Measurements from ENCODE around the gene AFG1L. TPM values are rescaled to one million over a fixed set of nuclear protein-coding genes. Genes with fewer than 3 reads are reported as not detected.

AFG1L gene
- total RNA-seq, 2 experiments from 2014 or later = 5.3 to 6.3 TPM

DNA sequence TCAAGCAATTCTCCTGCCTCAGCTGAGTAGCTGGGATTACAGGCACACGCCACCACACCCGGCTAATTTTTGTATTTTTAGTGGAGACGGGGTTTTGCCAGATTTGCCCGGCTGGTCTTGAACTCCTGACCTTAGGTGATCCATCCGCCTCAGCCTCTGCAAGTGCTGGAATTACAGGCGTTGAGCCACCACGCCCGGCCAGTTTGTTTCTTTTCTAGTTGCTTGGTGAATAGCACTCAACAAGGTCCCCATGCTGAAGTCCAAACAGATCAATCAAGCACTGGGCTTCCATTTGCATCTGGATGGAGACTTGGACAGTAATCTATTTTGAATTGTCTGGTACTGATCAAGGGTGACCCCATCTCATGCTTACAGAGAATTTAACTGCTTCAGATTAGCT, 157.0 kb downstream of the AFG1L start:
- H3K36me3 Mint-ChIP-seq = peaks cover 2% of the 10 kb centered on the region
- H3K27me3 Mint-ChIP-seq = peaks cover 3% of the 10 kb centered on the region
- DNase-seq = no peak
- ChIA-PET CTCF (no interaction called here), POLR2A (no interaction called here)
- no peak overlapping the region for H3K4me3 Mint-ChIP-seq
- no peaks in the 10 kb centered on the region for H3K9me3 Mint-ChIP-seq
- intact Hi-C loops (cut with micrococcal nuclease) = no loop called here
- H3K4me1 Mint-ChIP-seq (ENCODE audit: low read depth) = peaks cover 5% of the 10 kb centered on the region
- H3K27ac Mint-ChIP-seq = no peak overlapping the region

DNA sequence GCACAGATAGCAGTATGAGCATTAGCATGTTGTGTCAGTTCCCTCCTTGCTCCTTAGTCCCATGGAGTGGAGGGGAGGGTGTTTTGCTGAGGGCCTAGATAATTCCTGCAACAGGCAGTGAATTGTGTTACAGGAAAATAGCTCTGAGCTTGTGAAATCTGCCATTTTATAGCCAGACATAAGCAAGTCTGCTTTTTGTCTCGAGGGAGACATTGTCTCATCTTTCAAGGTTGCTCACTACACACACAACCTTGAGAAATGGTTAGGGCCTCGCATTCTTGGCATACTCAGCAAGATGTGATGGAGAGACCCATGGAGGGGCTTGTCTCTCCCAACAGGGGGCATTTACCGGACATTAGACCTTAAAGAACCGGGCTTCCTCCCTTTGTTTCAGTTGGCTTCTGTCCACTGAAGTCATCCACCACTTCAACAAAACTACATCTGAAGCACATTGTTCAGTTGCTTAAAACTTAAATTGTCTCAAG, 157.9 kb downstream of the AFG1L start:
- H3K36me3 Mint-ChIP-seq = peaks cover 2% of the 10 kb centered on the region
- H3K9me3 Mint-ChIP-seq = no peaks in the 10 kb centered on the region
- POLR2A ChIA-PET = no interaction called here
- peaks cover 3% of the 10 kb centered on the region for H3K27me3 Mint-ChIP-seq
- no peak overlapping the region for H3K27ac Mint-ChIP-seq
- DNase-seq = no peak
- CTCF ChIA-PET = no interaction called here
- intact Hi-C loops (cut with micrococcal nuclease) = no loop called here
- no peak overlapping the region for H3K4me3 Mint-ChIP-seq
- peaks cover 5% of the 10 kb centered on the region for H3K4me1 Mint-ChIP-seq (ENCODE audit: low read depth)

DNA sequence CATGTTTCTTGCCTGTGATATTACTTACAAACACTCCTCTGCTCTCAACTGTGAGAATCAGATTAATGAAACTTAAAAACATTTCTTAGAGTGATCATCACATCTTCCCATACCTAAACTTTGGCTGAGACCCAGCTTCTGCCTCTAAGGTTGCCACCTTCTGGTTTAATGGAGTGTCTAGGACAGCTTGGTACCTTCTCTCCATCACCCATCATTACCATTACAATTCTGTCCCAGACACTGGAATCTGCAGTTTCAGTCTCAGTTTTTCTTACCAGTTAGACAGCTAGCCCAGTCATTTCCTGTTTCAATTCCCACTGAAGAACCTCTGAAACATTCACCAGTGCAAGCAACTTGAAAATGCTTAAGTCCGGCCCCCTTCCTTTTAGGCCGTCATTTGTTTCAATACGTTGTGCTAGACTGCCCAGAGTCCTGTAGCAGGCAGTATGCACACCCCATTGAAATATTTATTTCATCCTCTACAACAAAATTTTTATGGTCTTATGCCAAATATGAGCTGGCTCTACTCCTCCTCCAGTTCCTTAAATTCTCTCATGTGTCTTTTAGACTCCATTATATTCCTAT, 158.8 kb downstream of the AFG1L start:
- Mint-ChIP-seq H3K4me1 (ENCODE audit: low read depth) (peaks cover 5% of the 10 kb centered on the region), H3K27ac (no peak overlapping the region), H3K27me3 (peaks cover 3% of the 10 kb centered on the region), H3K9me3 (no peaks in the 10 kb centered on the region), H3K4me3 (no peak overlapping the region), H3K36me3 (peaks cover 2% of the 10 kb centered on the region)
- DNase-seq = no peak
- ChIA-PET POLR2A (no interaction called here), CTCF (interaction anchor here (0.6 to 1.0 kb wide), 2 partner anchors 225 to 302 kb away, joined by 3 read pairs; no protein-coding TSS in a partner anchor)
- intact Hi-C loops (cut with micrococcal nuclease) = no loop called here

DNA sequence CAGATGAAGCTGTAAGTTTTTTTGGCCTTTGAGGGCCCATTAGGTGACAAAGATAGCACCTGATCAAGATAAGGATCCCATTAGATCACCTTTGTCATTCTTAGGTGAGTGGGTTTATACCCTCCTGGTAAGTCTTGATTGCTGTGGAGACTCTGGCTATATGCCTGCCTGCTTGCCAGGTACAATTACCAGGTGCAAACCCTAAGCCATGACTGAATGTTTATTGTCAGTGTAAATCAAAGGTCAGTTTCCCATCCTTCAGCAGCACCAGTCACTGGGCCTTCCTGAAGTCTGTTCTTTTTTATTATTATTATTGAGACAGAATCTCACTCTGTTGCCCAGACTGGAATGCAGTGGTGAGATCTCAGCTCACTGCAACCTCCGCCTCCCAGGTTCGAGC, 159.5 kb downstream of the AFG1L start:
- ChIA-PET CTCF (no interaction called here), POLR2A (no interaction called here)
- H3K27me3 Mint-ChIP-seq = peaks cover 3% of the 10 kb centered on the region
- H3K9me3 Mint-ChIP-seq = no peaks in the 10 kb centered on the region
- H3K4me1 Mint-ChIP-seq (ENCODE audit: low read depth) = peaks cover 5% of the 10 kb centered on the region
- no peak overlapping the region for H3K4me3 Mint-ChIP-seq
- intact Hi-C loops (cut with micrococcal nuclease) = no loop called here
- peaks cover 2% of the 10 kb centered on the region for H3K36me3 Mint-ChIP-seq
- DNase-seq = no peak
- H3K27ac Mint-ChIP-seq = no peak overlapping the region

DNA sequence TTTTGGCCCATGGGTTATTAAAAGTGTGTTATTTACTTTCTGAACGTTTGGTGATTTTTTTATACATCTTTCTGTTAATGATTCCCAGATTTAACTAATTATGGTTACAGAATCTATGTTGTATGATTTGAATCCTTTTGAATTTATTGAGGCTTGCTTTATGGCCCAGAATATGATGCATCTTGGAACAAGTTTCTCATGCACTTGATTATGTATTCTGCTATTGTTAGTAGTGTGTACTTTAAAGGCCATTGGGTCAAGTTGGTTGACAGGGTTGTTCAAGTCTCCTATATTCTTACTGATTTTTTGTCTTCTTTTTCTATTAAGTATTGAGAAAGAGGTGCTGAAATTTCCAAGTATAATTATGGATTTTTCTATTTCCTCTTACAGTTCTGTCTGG, 160.8 kb downstream of the AFG1L start:
- H3K4me3 Mint-ChIP-seq = no peak overlapping the region
- no peak overlapping the region for H3K27ac Mint-ChIP-seq
- CTCF ChIA-PET = no interaction called here
- intact Hi-C loops (cut with micrococcal nuclease) = no loop called here
- H3K27me3 Mint-ChIP-seq = peaks cover 3% of the 10 kb centered on the region
- no peak for DNase-seq
- H3K9me3 Mint-ChIP-seq = no peaks in the 10 kb centered on the region
- POLR2A ChIA-PET = no interaction called here
- H3K36me3 Mint-ChIP-seq = peaks cover 2% of the 10 kb centered on the region
- peaks cover 5% of the 10 kb centered on the region for H3K4me1 Mint-ChIP-seq (ENCODE audit: low read depth)

DNA sequence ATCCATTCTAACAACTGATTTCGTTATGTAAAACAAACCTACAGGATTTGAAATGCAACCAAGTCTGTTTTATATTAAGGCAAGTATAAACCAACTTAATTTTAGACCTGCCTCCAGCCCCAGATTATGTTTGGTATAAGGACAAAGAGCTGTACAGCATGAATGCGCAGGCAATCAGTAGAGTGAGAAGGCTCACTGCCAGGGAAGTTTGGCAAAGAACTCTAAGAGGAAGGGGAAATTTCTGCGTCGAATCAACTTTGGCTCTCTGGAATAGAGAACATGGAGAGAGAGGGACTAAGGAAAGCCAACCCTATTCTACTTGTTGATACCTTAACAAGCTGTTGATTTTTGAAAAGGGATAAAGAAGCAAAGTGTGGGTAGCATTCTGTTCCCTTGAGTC, 168.9 kb downstream of the AFG1L start:
- intact Hi-C loops (cut with micrococcal nuclease) = no loop called here
- Mint-ChIP-seq H3K36me3 (no peaks in the 10 kb centered on the region), H3K4me1 (ENCODE audit: low read depth) (no peaks in the 10 kb centered on the region), H3K9me3 (no peaks in the 10 kb centered on the region), H3K27me3 (peaks cover 5% of the 10 kb centered on the region), H3K4me3 (no peak overlapping the region), H3K27ac (no peak overlapping the region)
- ChIA-PET POLR2A (no interaction called here), CTCF (no interaction called here)
- DNase-seq = no peak

DNA sequence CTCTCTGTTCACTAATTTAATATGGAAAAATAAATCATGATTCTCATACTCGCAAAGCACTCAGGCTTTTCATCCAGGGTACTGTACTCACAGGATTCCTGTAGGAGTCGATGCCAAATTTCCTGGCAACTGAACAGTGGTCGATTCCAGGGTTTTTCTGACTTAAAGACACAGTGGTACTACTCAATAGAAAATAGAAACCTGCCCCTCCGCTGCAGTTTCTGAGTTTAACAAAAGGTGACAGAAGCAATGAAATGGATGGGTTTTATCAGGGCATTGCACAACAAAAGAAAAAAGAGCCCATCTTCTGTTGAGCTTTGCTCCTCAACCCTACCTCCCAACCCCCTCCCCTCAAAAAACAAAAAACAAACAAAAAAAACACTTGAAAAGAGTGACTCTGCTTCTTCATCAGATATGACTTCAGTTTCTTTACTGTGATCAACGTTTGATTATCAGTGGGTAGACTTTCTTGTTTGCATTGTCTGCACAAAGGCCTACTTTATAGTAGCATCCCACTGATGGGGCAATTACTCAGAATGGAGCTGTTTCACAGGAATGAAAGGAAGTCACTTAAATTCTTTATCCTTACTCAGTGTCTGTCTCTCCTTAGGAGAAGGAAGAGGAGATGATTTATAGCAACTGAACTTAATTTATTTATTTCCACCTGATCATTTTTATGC, 169.7 kb downstream of the AFG1L start:
- no peaks in the 10 kb centered on the region for H3K4me1 Mint-ChIP-seq (ENCODE audit: low read depth)
- no peaks in the 10 kb centered on the region for H3K36me3 Mint-ChIP-seq
- intact Hi-C loops (cut with micrococcal nuclease) = no loop called here
- no peak overlapping the region for H3K27ac Mint-ChIP-seq
- peaks cover 8% of the 10 kb centered on the region for H3K27me3 Mint-ChIP-seq
- ChIA-PET POLR2A (no interaction called here), CTCF (interaction anchor here (0.6 kb wide), 1 partner anchor 28 kb away, joined by 4 read pairs; no protein-coding TSS in a partner anchor)
- no peak overlapping the region for H3K4me3 Mint-ChIP-seq
- H3K9me3 Mint-ChIP-seq = no peaks in the 10 kb centered on the region
- no peak for DNase-seq

DNA sequence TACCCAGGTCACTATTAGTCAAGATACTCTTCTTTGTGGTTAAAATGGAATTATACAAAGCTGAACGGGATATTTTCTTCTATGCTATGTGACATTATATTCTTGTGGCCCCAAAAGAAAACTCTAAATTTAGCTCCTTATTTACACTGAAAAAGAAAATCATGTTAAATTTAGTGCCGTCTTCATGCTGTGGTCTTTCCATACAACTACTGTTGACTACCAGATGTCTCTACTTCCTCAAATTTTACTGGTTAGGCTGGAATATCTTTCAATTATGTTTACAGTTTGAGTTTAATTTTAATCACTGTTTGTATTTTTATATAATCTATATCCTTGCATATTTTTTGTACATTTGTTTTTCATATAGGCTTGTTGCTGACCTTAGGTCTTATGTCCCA, 170.2 kb downstream of the AFG1L start:
- intact Hi-C loops (cut with micrococcal nuclease) = no loop called here
- Mint-ChIP-seq H3K9me3 (no peaks in the 10 kb centered on the region), H3K4me3 (no peak overlapping the region), H3K27ac (no peak overlapping the region), H3K36me3 (no peaks in the 10 kb centered on the region), H3K4me1 (ENCODE audit: low read depth) (no peaks in the 10 kb centered on the region), H3K27me3 (peaks cover 10% of the 10 kb centered on the region)
- DNase-seq = no peak
- POLR2A ChIA-PET = no interaction called here
- CTCF ChIA-PET = interaction anchor here (0.6 kb wide), 1 partner anchor 27 kb away, joined by 4 read pairs; no protein-coding TSS in a partner anchor

DNA sequence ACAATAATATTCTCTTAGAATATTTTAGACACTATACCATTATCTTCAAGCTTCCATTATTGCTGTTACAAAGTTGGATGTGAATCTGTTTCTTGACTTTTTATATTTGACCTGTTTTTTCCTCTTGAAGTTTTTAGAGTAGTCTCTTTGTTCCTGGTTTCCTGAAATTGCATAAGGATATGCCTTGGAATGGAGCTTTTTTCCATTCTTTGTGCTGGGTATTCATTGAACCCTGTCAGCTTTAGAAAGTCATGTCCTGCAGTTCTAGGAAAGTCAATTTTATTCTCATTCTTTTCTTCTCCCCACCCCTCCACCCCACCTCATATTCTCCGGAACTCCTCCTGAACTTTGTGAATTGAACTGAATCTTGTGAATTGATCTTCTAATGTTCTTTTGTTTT, 173.5 kb downstream of the AFG1L start:
- Mint-ChIP-seq H3K27ac (no peak overlapping the region), H3K27me3 (peaks cover 13% of the 10 kb centered on the region), H3K4me3 (no peak overlapping the region), H3K9me3 (no peaks in the 10 kb centered on the region), H3K4me1 (ENCODE audit: low read depth) (no peaks in the 10 kb centered on the region), H3K36me3 (no peaks in the 10 kb centered on the region)
- intact Hi-C loops (cut with micrococcal nuclease) = no loop called here
- POLR2A ChIA-PET = no interaction called here
- no peak for DNase-seq
- CTCF ChIA-PET = no interaction called here

DNA sequence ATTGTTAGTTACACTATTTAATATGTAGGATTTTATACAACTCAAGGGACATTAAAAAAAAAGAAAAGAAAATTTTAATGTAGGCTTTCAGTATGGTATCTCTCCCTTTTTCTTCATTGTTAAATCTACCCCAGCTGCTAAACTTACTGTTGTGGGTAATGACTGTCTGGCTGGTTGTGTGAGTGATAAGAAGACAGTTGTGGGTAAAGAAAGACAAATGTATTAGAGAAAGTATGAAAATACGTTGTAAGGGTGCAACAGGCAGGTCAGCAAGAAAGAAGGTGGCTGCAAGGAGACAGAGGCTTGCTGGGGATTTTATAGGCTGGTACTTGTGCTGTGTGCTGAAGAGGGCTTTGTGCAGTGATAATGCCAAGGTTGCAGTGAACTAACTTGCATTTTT, 174.5 kb downstream of the AFG1L start:
- Mint-ChIP-seq H3K27ac (no peak overlapping the region), H3K9me3 (no peaks in the 10 kb centered on the region), H3K4me1 (ENCODE audit: low read depth) (peaks cover 3% of the 10 kb centered on the region), H3K27me3 (peaks cover 13% of the 10 kb centered on the region), H3K36me3 (no peaks in the 10 kb centered on the region), H3K4me3 (no peak overlapping the region)
- CTCF ChIA-PET = no interaction called here
- POLR2A ChIA-PET = no interaction called here
- intact Hi-C loops (cut with micrococcal nuclease) = no loop called here
- DNase-seq = no peak

DNA sequence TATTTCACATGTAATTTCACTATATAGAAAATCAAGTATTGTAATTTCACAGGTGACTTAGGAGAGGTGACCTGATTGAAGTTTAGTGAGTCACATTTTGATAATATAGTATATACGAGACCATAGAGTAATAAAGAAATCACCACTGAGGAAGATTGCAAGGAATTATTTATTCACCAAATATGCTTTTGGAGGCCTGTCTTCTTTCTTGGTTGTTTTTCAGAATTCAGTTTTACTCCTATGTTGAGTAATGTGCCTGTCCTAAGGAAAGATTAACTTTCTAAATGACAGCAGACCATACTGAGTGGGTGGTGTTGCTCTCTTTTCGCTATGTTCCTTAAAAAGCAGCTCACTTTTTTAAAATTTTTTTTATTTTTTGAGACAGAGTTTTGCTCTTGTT, 178.3 kb downstream of the AFG1L start:
- H3K27me3 Mint-ChIP-seq = peaks cover 11% of the 10 kb centered on the region
- H3K4me3 Mint-ChIP-seq = no peak overlapping the region
- intact Hi-C loops (cut with micrococcal nuclease) = loop anchor here (1.0 kb wide), 1 partner anchor 28 kb away; no protein-coding TSS in a partner anchor
- peaks cover 3% of the 10 kb centered on the region for H3K4me1 Mint-ChIP-seq (ENCODE audit: low read depth)
- no peaks in the 10 kb centered on the region for H3K9me3 Mint-ChIP-seq
- peaks cover 7% of the 10 kb centered on the region for H3K36me3 Mint-ChIP-seq
- ChIA-PET POLR2A (no interaction called here), CTCF (interaction anchor here (0.6 to 0.7 kb wide), 2 partner anchors 134 to 401 kb away, joined by 3 to 4 read pairs; no protein-coding TSS in a partner anchor)
- no peak overlapping the region for H3K27ac Mint-ChIP-seq
- no peak for DNase-seq

DNA sequence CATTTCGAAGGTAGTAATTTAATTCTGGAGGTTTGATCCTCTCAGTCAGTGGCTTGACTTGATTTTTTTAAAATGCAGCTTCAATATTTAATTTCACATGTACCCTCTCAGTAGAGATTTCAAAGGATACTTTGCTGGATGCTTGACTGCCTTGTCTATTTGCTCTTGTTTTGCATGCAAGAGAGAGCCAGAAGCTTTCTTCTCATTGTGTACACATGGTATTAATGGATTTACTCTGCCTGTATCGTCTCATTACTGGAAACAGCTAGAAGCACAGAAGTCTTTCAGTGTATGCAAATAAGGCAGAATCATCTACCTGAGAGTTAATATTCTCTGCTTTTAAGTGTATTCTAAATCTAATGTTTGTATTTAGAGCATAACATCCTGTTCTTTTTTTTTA, 181.5 kb downstream of the AFG1L start:
- no peak for DNase-seq
- H3K4me3 Mint-ChIP-seq = no peak overlapping the region
- CTCF ChIA-PET = interaction anchor here (1.1 kb wide), 1 partner anchor 15 kb away, joined by 4 read pairs; no protein-coding TSS in a partner anchor
- POLR2A ChIA-PET = no interaction called here
- peaks cover 4% of the 10 kb centered on the region for H3K9me3 Mint-ChIP-seq
- intact Hi-C loops (cut with micrococcal nuclease) = no loop called here
- no peaks in the 10 kb centered on the region for H3K27me3 Mint-ChIP-seq
- H3K27ac Mint-ChIP-seq = no peak overlapping the region
- H3K36me3 Mint-ChIP-seq = peaks cover 28% of the 10 kb centered on the region
- H3K4me1 Mint-ChIP-seq (ENCODE audit: low read depth) = peaks cover 3% of the 10 kb centered on the region
